ENCODE data around the gene NFE2L2.
"Not testable (repeated sequence)": the region's sequence is repeated elsewhere in the genome, so short reads cannot be mapped to it uniquely, and the experiment has no call there.

NFE2L2 gene

DNA sequence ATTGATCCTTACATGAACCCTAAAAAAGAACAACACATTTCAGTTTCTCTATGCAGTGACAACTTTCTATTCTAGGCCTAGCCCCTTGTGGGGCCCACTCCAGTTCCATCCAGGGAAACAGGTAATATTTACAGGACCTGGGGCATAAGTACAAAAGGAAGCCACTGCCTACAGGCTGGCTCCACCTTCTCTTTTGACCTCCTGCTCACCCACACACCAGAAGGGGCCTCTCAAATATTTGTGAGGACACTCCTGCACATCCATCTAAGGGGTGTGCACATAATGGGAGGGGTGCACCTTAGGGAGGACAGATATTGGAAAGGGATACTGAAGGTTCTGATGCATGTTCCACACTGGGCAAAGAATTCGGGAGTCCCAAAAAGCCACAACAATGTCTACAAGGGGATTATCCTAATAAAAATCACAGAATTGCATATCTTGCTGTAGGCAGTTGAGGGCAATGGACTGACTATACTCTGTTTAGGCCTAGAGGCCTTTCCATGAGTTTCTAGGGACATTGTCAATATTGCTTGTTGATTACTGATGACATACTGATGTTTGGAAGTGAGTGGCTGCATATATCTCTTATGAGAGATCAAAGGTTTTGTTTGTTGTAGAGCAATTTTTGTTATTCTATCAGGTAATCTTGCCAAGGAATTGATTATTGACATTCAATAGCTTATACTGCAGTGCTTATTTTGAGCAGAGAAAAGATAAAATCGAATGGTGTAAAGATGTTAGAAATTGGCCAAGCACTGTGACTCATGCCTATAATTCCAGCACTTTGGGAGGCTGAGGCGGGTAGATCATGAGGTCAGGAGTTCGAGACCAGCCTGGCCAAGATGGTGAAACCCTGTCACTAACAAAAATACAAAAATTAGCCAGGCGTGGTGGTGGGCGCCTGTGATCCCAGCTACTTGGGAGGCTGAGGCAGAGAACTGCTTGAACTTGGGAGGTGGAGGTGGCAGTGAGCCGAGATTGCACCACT lies 75.8 kb downstream of the NFE2L2 start:
- no peak for DNase-seq

DNA sequence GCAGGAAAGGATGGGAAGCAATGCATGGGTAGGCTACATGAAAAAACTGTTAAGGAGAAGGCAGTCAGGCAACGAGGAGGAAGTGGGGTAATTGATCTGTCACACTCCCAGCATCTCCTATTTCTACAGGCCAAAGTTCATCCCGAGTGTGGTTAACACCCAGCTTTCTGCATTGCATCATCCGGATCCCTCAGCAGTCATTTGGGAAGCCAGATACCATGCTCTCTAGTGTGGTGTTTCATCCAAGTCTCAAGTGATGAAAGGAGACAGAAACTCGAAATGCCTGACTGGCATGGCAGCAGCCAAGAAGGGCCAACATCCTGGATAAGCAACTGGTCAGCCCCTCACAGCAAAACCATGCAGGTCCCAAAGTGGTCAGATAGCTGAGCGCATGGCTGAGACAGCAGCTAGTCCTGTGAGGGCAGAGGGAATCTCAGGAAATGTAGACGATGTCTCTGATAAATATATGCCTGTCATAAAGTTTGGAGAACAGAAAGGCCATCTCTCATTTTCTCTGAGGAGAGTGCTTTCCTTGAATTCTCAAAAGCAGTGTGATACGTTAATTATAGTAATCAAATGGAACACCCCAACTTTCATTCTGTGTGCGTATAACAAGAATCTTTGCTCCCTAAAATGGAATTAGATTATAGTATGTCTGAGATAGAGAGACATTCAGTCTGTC lies 76.8 kb downstream of the NFE2L2 start:
- no peak for DNase-seq

DNA sequence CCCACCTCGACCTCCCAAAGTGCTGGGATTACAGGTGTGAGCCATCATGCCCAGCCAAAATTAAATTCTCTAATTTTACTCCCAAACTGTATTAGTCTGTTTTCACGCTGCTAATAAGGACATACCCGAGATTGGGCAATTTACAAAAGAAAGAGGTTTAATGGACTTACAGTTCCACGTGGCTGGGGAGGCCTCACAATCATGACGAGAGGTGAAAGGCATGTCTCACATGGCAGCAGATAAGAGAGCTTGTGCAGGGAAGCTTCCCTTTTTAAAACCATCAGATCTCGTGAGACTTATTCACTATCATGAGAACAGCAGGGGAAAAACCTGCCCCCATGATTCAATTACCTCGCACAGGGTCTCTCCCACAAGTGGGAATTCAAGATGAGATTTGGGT lies 78.5 kb downstream of the NFE2L2 start:
- not testable (repeated sequence) for DNase-seq

DNA sequence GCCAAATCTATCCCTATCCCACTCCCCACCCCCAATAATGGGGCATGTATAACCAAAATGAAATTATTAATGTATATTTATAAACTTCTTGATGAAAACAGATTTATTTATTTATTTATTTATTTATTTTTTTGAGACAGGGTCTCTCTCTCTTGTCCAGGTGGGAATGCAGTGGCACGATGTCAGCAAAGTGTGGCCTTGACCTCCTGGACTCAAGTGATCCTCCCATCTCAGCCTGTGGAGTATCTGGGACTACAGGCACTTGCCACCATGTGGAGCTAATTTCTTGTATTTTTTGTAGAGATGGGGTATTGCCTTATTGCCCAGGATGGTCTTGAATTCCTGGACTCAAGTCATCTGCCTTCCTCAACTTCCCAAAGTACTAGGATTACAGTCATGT lies 79.9 kb downstream of the NFE2L2 start:
- DNase-seq = no peak

DNA sequence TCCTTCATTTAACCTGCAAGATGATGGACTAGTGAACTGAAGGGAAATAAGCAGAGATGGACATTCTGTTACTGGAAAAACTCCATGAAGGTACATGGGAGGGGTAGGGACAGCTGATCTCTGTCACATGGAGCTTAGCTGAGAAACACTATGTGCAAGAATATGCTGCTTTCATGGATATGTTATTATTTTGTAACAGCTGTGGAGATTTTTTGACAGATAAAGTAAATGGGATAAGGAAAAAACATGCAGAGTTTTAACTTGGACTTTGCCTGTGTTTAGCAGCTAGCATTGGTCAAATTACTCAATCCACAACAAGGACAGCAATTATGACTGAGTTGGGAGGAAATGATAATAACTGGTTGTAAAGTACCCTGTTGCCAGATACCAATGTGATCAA lies 80.7 kb downstream of the NFE2L2 start:
- DNase-seq = no peak
